H1 (cell line): ENCODE data around the gene TTC27.

ENCODE experiments used
- BACH1 ChIP-seq: IDR thresholded peaks from 2 replicates; pipeline ENCODE4 v1.6.1; 2012; ENCODE audit warnings: low read length, improper control_type of control experiment
- CHD2 ChIP-seq: IDR thresholded peaks from 2 replicates; pipeline ENCODE4 v1.6.1; 2012; ENCODE audit warnings: low read length, improper control_type of control experiment
- EZH2 ChIP-seq: fragments of 200-600 bp; sonication (generic); IDR thresholded peaks from 2 replicates; pipeline ENCODE4 v1.7.1; 2012; ENCODE audit warnings: low read depth, mild to moderate bottlenecking, moderate library complexity, low read length, inconsistent platforms; ENCODE audit not compliant: severe bottlenecking
- GABPA ChIP-seq: IDR thresholded peaks from 2 replicates; pipeline ENCODE4 v1.6.1; 2011; ENCODE audit warnings: mild to moderate bottlenecking, low read length, moderate library complexity, borderline replicate concordance; ENCODE audit not compliant: insufficient read depth
- HDAC2 ChIP-seq, 2 experiments: fragments of 300-600 bp in 1 of 2; sonication (generic) in 1 of 2; IDR thresholded peaks; 2 replicates each; pipeline ENCODE4 v1.6.1; 2011 to 2012; ENCODE audit warnings: low read depth in 2 of 2, low read length in 2 of 2, mild to moderate bottlenecking in 2 of 2, moderate library complexity in 2 of 2, borderline replicate concordance in 1 of 2, inconsistent platforms in 1 of 2
- KDM1A ChIP-seq: fragments of 200-600, 300-600 bp; sonication (generic); IDR thresholded peaks from 2 replicates; pipeline ENCODE4 v1.7.1; 2016; ENCODE audit warnings: mild to moderate bottlenecking, low read length, borderline replicate concordance
- POLR2A ChIP-seq, 2 experiments: IDR thresholded peaks; 1 replicate in 1 of 2; 2 replicates in 1 of 2; pipeline ENCODE4 v1.6.1; 2011; ENCODE audit warnings: low read depth in 2 of 2, low read length in 2 of 2, mild to moderate bottlenecking in 2 of 2; ENCODE audit errors: control extremely low read depth in 1 of 2
- POLR2AphosphoS5 ChIP-seq: IDR thresholded peaks from 2 replicates; pipeline ENCODE4 v1.6.1; 2011; ENCODE audit warnings: low read depth, low read length
- RBBP5 ChIP-seq: IDR thresholded peaks from 2 replicates; pipeline ENCODE4 v1.7.1; 2012; ENCODE audit warnings: low read depth, mild to moderate bottlenecking, inconsistent platforms, low read length, moderate library complexity, borderline replicate concordance
- SUZ12 ChIP-seq: fragments of 200-600 bp; sonication (generic); IDR thresholded peaks from 2 replicates; pipeline ENCODE4 v1.6.1; 2012; ENCODE audit warnings: mild to moderate bottlenecking, inconsistent platforms, low read length, moderate library complexity, mixed read lengths
- TAF1 ChIP-seq: IDR thresholded peaks from 2 replicates; pipeline ENCODE4 v1.6.1; 2011; ENCODE audit warnings: mild to moderate bottlenecking, low read depth, low read length
- ZNF274 ChIP-seq: IDR thresholded peaks from 2 replicates; pipeline ENCODE4 v1.7.0; 2012; ENCODE audit warnings: low read length, borderline replicate concordance; ENCODE audit errors: extremely low read depth
- TF ChIP-seq, protein P1 (sequence below), 3 experiments: IDR thresholded peaks; 1 replicate in 2 of 3; 2 replicates in 1 of 3; pipeline versions ENCODE4 v1.5.1 to v1.6.1; 2011; ENCODE audit warnings: low read length in 3 of 3, mild to moderate bottlenecking in 3 of 3, inconsistent platforms in 2 of 3, low read depth in 1 of 3, moderate library complexity in 1 of 3; ENCODE audit not compliant: insufficient read depth in 1 of 3; ENCODE audit errors: control extremely low read depth in 1 of 3
- TF ChIP-seq, protein P2 (sequence below): IDR thresholded peaks from 2 replicates; pipeline ENCODE4 v1.6.1; 2011; ENCODE audit warnings: low read depth, mild to moderate bottlenecking, low read length; ENCODE audit not compliant: insufficient read depth

DNA sequence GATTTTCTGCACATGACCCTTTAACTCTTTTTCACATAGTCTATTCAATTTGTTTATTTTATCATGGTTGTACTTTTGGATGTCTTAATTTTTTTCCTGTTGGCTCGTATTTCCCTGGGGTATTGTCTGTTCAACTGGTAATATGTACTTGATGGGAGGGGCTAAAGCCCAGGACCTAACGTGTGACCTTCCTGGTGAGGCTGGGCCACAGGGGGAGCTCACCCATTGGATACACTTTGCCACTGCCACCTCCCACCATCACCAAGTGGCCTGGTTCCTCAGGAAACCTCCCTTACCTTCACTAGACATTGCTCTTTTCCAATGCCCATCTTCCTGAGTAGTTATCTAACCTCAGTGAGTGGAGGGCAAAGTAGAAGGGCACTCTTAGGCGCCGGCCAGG lies 175.0 kb downstream of the TTC27 start:
- no peak for TF ChIP-seq KDM1A
- TF ChIP-seq POLR2AphosphoS5, result no peak
- TF ChIP-seq RBBP5, result no peak
- TF ChIP-seq EZH2, result no peak
- no peak for TF ChIP-seq SUZ12
- TF ChIP-seq, protein P1, sequence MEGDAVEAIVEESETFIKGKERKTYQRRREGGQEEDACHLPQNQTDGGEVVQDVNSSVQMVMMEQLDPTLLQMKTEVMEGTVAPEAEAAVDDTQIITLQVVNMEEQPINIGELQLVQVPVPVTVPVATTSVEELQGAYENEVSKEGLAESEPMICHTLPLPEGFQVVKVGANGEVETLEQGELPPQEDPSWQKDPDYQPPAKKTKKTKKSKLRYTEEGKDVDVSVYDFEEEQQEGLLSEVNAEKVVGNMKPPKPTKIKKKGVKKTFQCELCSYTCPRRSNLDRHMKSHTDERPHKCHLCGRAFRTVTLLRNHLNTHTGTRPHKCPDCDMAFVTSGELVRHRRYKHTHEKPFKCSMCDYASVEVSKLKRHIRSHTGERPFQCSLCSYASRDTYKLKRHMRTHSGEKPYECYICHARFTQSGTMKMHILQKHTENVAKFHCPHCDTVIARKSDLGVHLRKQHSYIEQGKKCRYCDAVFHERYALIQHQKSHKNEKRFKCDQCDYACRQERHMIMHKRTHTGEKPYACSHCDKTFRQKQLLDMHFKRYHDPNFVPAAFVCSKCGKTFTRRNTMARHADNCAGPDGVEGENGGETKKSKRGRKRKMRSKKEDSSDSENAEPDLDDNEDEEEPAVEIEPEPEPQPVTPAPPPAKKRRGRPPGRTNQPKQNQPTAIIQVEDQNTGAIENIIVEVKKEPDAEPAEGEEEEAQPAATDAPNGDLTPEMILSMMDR (IDR thresholded peaks at IDR 0.05; ENCODE audit: control extremely low read depth in 1 of 3, insufficient read depth in 1 of 3, low read depth in 1 of 3, low read length in 3 of 3), result no peak
- TF ChIP-seq, protein P2, sequence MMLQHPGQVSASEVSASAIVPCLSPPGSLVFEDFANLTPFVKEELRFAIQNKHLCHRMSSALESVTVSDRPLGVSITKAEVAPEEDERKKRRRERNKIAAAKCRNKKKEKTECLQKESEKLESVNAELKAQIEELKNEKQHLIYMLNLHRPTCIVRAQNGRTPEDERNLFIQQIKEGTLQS, result no peak
- no peak for TF ChIP-seq ZNF274
- no peak for TF ChIP-seq HDAC2 (IDR thresholded peaks at IDR 0.05; ENCODE audit: borderline replicate concordance in 1 of 2, low read depth in 2 of 2, low read length in 2 of 2)
- no peak for TF ChIP-seq POLR2A (IDR thresholded peaks at IDR 0.05; ENCODE audit: control extremely low read depth in 1 of 2, low read depth in 2 of 2, low read length in 2 of 2)
- TF ChIP-seq GABPA, result no peak
- TF ChIP-seq CHD2, result no peak
- no peak for TF ChIP-seq BACH1
- no peak for TF ChIP-seq TAF1
